ENCODE results near the gene POLDIP2.
A peak's percentile ranks its signal among the peaks of the same experiment; 100 is the strongest.
"Not testable (repeated sequence)": the region's sequence is repeated elsewhere in the genome, so short reads cannot be mapped to it uniquely, and the experiment has no call there.

The POLDIP2 gene

GRCh38 chr17:28344011-28344410 is 13.3 kb downstream of the POLDIP2 start:
- DNase-seq = no peak
- in situ Hi-C loops (cut with HindIII; ENCODE audit: low pct_ligation_motif_present, low pct_unique_long_range_greater_than_20kb, low sequenced_read_pairs) = no loop called here

DNA sequence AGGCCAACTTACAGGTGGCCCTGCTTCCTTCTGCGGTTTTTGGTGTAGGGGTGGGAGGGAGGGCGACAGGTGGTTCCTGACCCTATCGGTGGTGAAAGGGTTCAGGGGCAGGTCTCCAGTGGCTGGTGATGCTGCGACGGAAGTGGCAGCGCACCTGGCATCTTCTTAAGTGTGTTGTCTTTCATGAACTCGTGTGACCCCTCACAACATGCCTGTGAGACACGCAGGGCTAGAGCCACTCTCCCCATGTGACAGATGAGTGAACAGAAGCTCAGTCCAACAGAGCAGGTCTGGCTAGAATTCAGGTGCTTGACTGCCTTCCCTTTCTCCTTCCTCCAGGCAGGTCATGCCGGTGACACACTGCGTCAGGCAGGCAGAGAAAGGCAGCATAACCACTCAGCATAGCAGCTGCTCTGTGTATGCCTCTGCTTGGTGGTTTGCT is 13.8 kb downstream of the POLDIP2 start:
- DNase-seq = no peak
- in situ Hi-C loops (cut with HindIII; ENCODE audit: low pct_ligation_motif_present, low pct_unique_long_range_greater_than_20kb, low sequenced_read_pairs) = no loop called here

- no peak for DNase-seq
- in situ Hi-C loops (cut with HindIII; ENCODE audit: low pct_ligation_motif_present, low pct_unique_long_range_greater_than_20kb, low sequenced_read_pairs) = no loop called here
These were observed 15.0 kb downstream of the POLDIP2 start for GRCh38 chr17:28342313-28342712.

DNA sequence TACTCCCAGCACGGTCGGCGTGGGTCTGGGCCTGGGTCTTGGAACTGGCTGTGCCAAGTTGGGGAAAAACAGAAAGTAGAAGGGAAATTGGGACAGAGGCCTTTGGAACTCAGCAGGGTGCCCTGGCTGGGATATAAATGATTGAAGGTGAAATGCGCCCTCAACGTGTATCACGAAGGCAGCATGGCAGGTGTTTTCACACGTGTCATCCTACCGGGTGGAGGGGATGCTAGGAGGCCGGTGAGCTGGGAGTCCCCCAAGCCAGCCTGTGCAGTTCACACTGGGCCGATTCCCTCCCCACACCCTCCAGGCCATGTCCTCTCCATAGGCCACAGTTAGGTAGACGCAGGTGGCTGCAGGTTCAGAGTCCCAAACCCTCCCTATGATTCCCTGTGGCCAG is 15.8 kb downstream of the POLDIP2 start:
- DNase-seq = no peak
- in situ Hi-C loops (cut with HindIII; ENCODE audit: low pct_ligation_motif_present, low pct_unique_long_range_greater_than_20kb, low sequenced_read_pairs) = no loop called here

DNA sequence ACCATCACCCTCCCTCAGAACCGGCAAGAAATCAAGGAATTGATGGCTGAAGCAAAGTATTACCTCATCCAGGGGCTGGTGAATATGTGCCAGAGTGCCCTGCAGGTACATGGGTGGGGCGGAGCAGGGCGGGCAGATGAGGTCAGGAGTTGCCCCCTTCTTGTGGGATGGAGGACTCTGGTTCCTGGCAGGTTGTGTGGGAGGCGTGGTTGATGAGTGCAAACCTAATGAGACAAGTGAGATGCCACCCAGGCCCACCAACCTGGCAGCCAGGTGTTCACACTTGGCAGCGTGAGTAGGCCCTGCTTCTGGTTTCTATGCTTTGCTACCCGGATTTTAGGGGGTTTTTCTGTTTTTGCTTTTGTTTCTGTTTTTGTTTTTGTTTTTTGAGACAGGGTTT is 17.0 kb downstream of the POLDIP2 start:
- in situ Hi-C loops (cut with HindIII; ENCODE audit: low pct_ligation_motif_present, low pct_unique_long_range_greater_than_20kb, low sequenced_read_pairs) = no loop called here
- DNase-seq = no peak

- no peak for DNase-seq
- in situ Hi-C loops (cut with HindIII; ENCODE audit: low pct_ligation_motif_present, low pct_unique_long_range_greater_than_20kb, low sequenced_read_pairs) = no loop called here
These were observed 17.9 kb downstream of the POLDIP2 start for GRCh38 chr17:28339431-28339830.

GRCh38 chr17:28338769-28339212 is 18.5 kb downstream of the POLDIP2 start:
- in situ Hi-C loops (cut with HindIII; ENCODE audit: low pct_ligation_motif_present, low pct_unique_long_range_greater_than_20kb, low sequenced_read_pairs); DNase-seq: not testable (repeated sequence)

- DNase-seq = peak; percentile 26
These were observed 19.1 kb downstream of the POLDIP2 start for GRCh38 chr17:28338056-28338768.

DNA sequence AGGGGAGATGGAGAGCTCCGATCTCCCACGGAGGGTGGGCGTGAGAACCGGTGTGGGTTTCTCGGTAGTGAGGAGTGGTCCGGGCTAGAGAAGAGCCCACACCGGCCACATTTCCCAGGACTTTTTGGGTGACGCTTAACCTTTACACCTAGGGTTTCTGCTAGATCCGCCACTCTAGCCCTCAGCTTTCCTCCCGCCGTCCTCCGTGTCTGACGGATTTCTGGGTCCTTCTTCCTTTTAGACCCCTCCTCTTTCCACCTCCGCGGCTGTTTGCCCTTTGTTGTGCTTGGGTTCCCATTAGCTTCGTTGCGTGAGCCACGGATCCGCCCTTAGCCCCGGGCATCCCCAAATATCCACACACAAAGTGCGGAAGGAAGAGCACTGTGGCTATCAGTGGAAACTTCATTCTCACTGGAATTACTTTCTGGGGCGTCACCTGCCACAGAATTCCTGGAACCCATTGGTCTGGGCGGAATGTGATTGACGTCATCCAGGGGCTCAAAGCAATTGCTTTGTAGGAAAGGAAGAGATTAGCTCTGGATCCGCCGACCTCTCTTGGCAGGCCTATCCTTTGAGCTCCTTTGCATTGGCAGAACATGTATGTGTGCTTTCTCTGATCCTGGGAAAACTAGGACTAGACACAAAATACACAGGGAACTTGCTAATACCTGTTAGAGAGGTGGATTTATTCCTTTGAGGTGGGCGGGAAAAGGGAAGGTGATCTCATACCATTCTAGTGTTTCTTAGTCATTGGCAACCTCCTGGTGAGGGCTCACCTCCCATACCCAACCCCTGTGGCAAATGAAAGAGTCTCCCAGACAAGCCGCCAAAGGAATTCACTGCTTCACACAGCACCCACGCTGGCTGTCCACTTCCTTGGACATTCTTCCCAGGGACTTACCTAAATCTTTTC is 21.1 kb downstream of the POLDIP2 start:
- DNase-seq = peak; percentile 98
- in situ Hi-C loops (cut with HindIII; ENCODE audit: low pct_ligation_motif_present, low pct_unique_long_range_greater_than_20kb, low sequenced_read_pairs) = no loop called here

More at GRCh38 chr17:28338056-28338768, 19.1 kb downstream of the POLDIP2 start:
- in situ Hi-C loops (cut with HindIII; ENCODE audit: low pct_ligation_motif_present, low pct_unique_long_range_greater_than_20kb, low sequenced_read_pairs) = no loop called here

GRCh38 chr17:28335201-28335958 is 21.9 kb downstream of the POLDIP2 start, which contains the start of the genes IFT20 and TNFAIP1:
Gene IFT20, minus strand, starts transcription at chr17:28335472. Its CDS starts 3,487 bp downstream, at chr17:28331985.
Gene TNFAIP1, plus strand, starts transcription at chr17:28335761. Its CDS starts 3,761 bp downstream, at chr17:28339522.
- in situ Hi-C loops (cut with HindIII; ENCODE audit: low pct_ligation_motif_present, low pct_unique_long_range_greater_than_20kb, low sequenced_read_pairs) = no loop called here
- DNase-seq = peak; percentile 100

DNA sequence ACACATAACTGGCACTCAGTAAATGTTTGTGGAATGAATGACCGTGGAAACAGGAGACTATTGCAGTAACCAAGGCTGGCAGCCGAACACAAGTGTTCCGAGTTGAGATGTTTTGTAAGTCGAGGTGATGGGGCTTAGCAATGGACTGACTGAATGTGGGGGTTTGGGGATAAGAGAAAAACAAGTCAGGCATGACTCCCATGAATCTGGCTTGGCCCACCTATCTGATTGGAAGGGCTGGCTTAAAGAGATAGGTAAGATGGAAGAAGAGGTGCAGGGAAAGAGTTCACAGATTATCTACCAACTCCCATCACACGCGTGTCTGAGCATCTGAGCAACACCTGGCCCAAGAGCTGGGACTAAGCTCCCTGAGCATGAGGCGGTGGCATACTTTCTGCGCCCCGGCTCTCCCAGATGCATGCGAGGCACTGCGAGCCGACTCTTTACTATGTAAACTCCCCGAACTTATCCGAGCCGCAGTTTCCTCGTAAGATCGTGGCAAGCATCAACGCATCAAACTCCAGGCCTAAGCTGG is 22.6 kb downstream of the POLDIP2 start:
- in situ Hi-C loops (cut with HindIII; ENCODE audit: low pct_ligation_motif_present, low pct_unique_long_range_greater_than_20kb, low sequenced_read_pairs) = no loop called here
- peak; percentile 63 for DNase-seq

GRCh38 chr17:28334171-28334570 is 23.2 kb downstream of the POLDIP2 start:
- DNase-seq = no peak
- in situ Hi-C loops (cut with HindIII; ENCODE audit: low pct_ligation_motif_present, low pct_unique_long_range_greater_than_20kb, low sequenced_read_pairs) = no loop called here

GRCh38 chr17:28333083-28333746 is 24.1 kb downstream of the POLDIP2 start:
- in situ Hi-C loops (cut with HindIII; ENCODE audit: low pct_ligation_motif_present, low pct_unique_long_range_greater_than_20kb, low sequenced_read_pairs) = no loop called here
- no peak for DNase-seq

- no peak for DNase-seq
- in situ Hi-C loops (cut with HindIII; ENCODE audit: low pct_ligation_motif_present, low pct_unique_long_range_greater_than_20kb, low sequenced_read_pairs) = no loop called here
These were observed 25.4 kb downstream of the POLDIP2 start for GRCh38 chr17:28331891-28332420.

GRCh38 chr17:28330671-28331070 is 26.7 kb downstream of the POLDIP2 start:
- no peak for DNase-seq
- in situ Hi-C loops (cut with HindIII; ENCODE audit: low pct_ligation_motif_present, low pct_unique_long_range_greater_than_20kb, low sequenced_read_pairs) = no loop called here

DNA sequence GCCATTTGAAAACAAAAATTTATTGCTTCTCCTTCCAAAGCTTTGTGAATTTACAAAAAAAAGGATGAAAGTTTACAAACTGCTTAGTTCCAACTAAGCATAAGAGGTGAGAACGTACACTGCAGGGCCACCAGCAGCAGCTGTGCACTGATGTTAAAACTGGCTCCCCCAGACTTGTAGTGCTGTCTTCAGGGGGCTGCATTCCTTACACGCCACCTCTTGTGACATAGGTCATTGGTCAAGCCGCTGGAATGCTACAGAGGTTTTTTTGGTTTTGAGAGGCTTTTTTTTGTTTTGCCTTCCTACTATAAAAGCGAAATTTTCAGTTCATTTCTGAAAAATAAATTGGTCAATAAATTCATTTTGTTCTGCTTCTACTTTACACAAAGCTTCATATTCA is 29.0 kb downstream of the POLDIP2 start:
- in situ Hi-C loops (cut with HindIII; ENCODE audit: low pct_ligation_motif_present, low pct_unique_long_range_greater_than_20kb, low sequenced_read_pairs) = no loop called here
- no peak for DNase-seq

DNA sequence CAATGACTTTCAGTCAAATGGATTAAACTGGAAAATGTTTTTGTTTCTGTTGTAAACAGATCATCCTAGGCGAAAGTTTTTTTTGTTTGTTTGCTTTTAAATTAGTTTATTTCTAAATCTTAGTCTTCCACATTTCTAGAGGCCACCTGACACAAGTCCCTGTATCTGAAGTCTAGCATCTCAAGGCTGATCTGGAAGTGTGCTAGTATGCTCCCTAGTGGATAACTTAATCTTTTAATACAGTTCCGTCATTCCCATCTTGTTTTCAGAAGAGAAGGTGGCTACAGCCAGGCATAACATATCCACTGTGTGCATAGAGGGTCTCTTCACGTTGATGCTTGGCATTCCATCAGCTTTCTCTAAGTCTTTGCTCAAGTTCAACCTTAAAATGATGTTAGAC is 29.6 kb downstream of the POLDIP2 start:
- DNase-seq = peak; percentile 36
- in situ Hi-C loops (cut with HindIII; ENCODE audit: low pct_ligation_motif_present, low pct_unique_long_range_greater_than_20kb, low sequenced_read_pairs) = no loop called here

All from ACHN (cell line).